ENCODE results near the gene SVOPL. TPM values are rescaled to one million over a fixed set of nuclear protein-coding genes. Genes with fewer than 3 reads are reported as not detected.

Gene SVOPL
- total RNA-seq, 1 experiment from 2014 or later = not detected

DNA sequence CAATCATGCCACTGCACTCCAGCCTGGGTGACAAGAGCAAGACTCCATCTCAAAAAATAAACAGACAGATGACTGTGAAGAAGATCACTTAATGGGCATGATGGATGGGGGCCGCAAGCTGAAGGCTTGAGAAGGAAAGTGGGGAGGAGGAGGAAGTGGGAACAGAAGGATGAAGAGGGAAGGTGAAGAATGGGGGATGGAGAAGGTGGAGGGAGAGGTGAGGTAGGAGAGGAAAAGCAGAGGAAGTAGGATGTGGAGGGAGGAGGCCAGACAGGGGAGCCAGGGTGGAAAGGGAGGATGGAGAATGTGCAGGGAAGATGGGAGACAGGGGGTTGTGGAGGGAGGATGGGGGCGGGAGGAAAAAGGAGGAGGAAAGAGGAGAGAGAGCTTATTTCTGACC, 68.8 kb downstream of the SVOPL start:
- H3K9me3 ChIP-seq (ENCODE audit: control insufficient read depth in 1 of 2, insufficient read depth in 1 of 2, low read depth in 1 of 2, low read length in 2 of 2) = no peaks in the 10 kb centered on the region
- no peaks in the 10 kb centered on the region for H3K4me1 ChIP-seq (ENCODE audit: control insufficient read depth in 1 of 2, insufficient read depth in 2 of 2, low read length in 2 of 2)
- CTCF ChIA-PET = no interaction called here
- no peaks in the 10 kb centered on the region for H3K9me2 ChIP-seq (ENCODE audit: insufficient read depth)
- DNase-seq (ENCODE audit: low read depth, low spot score) (no peak), ATAC-seq (no peak)
- no peak overlapping the region for H3K9ac ChIP-seq (ENCODE audit: low read length)
- intact Hi-C loops (cut with micrococcal nuclease) = no loop called here
- H4K20me1 ChIP-seq (ENCODE audit: insufficient read depth) = no peaks in the 10 kb centered on the region
- H2AFZ ChIP-seq (ENCODE audit: low read depth, low read length, poor library complexity, severe bottlenecking) = no peak overlapping the region
- H3K4me2 ChIP-seq (ENCODE audit: low read length) = no peak overlapping the region
- POLR2A ChIA-PET = no interaction called here
- no peaks in the 10 kb centered on the region for H3K36me3 ChIP-seq (ENCODE audit: control insufficient read depth in 1 of 2, insufficient read depth in 2 of 2, low read length in 2 of 2)
- BruUV-seq (replicated peaks) = no TSS peak
- H3K79me2 ChIP-seq (ENCODE audit: insufficient read depth, low read length) = no peaks in the 10 kb centered on the region
- RAD21 ChIA-PET (ENCODE audit: low non-redundant PET in 1 of 2, low total read pairs in 2 of 2, uncharacterized antibody in 2 of 2, unreplicated experiment in 2 of 2) = no interaction called here
- no peak overlapping the region for H3K4me3 ChIP-seq (replicated peaks in 1 of 2; ENCODE audit: low read depth in 1 of 2, low read length in 2 of 2)
- H3K27ac ChIP-seq (ENCODE audit: low read depth, low read length) = no peak overlapping the region
- H3K27me3 ChIP-seq (ENCODE audit: insufficient read depth, low read length) = no peaks in the 10 kb centered on the region
- TF ChIP-seq CBX3 (IDR thresholded peaks at IDR 0.05; ENCODE audit: low read depth) = no peak
- TF ChIP-seq, protein P1, sequence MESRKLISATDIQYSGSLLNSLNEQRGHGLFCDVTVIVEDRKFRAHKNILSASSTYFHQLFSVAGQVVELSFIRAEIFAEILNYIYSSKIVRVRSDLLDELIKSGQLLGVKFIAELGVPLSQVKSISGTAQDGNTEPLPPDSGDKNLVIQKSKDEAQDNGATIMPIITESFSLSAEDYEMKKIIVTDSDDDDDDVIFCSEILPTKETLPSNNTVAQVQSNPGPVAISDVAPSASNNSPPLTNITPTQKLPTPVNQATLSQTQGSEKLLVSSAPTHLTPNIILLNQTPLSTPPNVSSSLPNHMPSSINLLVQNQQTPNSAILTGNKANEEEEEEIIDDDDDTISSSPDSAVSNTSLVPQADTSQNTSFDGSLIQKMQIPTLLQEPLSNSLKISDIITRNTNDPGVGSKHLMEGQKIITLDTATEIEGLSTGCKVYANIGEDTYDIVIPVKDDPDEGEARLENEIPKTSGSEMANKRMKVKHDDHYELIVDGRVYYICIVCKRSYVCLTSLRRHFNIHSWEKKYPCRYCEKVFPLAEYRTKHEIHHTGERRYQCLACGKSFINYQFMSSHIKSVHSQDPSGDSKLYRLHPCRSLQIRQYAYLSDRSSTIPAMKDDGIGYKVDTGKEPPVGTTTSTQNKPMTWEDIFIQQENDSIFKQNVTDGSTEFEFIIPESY (IDR thresholded peaks at IDR 0.05; ENCODE audit: extremely low read depth, insufficient replicate concordance, low read length) = no peak
- TF ChIP-seq SRF (IDR thresholded peaks at IDR 0.05; ENCODE audit: low read depth) = no peak
- no peak for TF ChIP-seq TCF7L2 (IDR thresholded peaks at IDR 0.05; ENCODE audit: borderline replicate concordance, extremely low read depth, insufficient read depth, insufficient read length)

GRCh38 chr7:138630059-138630610, 71.0 kb downstream of the SVOPL start:
- H3K27ac ChIP-seq (ENCODE audit: low read depth, low read length) = no peak overlapping the region
- no peak overlapping the region for H2AFZ ChIP-seq (ENCODE audit: low read depth, low read length, poor library complexity, severe bottlenecking)
- POLR2A ChIA-PET = no interaction called here
- no peak for ATAC-seq
- H3K4me3 ChIP-seq (replicated peaks in 1 of 2; ENCODE audit: low read depth in 1 of 2, low read length in 2 of 2) = no peak overlapping the region
- CTCF ChIA-PET = no interaction called here
- no peaks in the 10 kb centered on the region for H3K36me3 ChIP-seq (ENCODE audit: control insufficient read depth in 1 of 2, insufficient read depth in 2 of 2, low read length in 2 of 2)
- TF ChIP-seq JUND (IDR thresholded peaks at IDR 0.05) (no peak), ZFX (IDR thresholded peaks at IDR 0.05) (no peak), ATF3 (IDR thresholded peaks at IDR 0.05) (no peak), RAD21 (IDR thresholded peaks at IDR 0.05; ENCODE audit: low read depth) (no peak)
- TF ChIP-seq, protein P2, sequence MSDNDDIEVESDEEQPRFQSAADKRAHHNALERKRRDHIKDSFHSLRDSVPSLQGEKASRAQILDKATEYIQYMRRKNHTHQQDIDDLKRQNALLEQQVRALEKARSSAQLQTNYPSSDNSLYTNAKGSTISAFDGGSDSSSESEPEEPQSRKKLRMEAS (IDR thresholded peaks at IDR 0.05) = no peak
- H3K4me2 ChIP-seq (ENCODE audit: low read length) = no peak overlapping the region
- intact Hi-C loops (cut with micrococcal nuclease) = no loop called here
- H3K9ac ChIP-seq (ENCODE audit: low read length) = no peak overlapping the region
- no TSS peak for BruUV-seq (replicated peaks)
- H3K9me2 ChIP-seq (ENCODE audit: insufficient read depth) = no peaks in the 10 kb centered on the region
- H4K20me1 ChIP-seq (ENCODE audit: insufficient read depth) = no peaks in the 10 kb centered on the region
- no peaks in the 10 kb centered on the region for H3K4me1 ChIP-seq (ENCODE audit: control insufficient read depth in 1 of 2, insufficient read depth in 2 of 2, low read length in 2 of 2)
- DNase-seq (ENCODE audit: low read depth, low spot score) = no peak
- no peaks in the 10 kb centered on the region for H3K27me3 ChIP-seq (ENCODE audit: insufficient read depth, low read length)
- no peaks in the 10 kb centered on the region for H3K79me2 ChIP-seq (ENCODE audit: insufficient read depth, low read length)
- RAD21 ChIA-PET (ENCODE audit: low non-redundant PET in 1 of 2, low total read pairs in 2 of 2, uncharacterized antibody in 2 of 2, unreplicated experiment in 2 of 2) = no interaction called here
- H3K9me3 ChIP-seq (ENCODE audit: control insufficient read depth in 1 of 2, insufficient read depth in 1 of 2, low read depth in 1 of 2, low read length in 2 of 2) = no peaks in the 10 kb centered on the region

Measured in HCT116 (cell line).